ENCODE data around the gene TUB. TPM values are rescaled to one million over a fixed set of nuclear protein-coding genes. Genes with fewer than 3 reads are reported as not detected.

Gene TUB
- total RNA-seq, 2 experiments from 2014 or later, result not detected

DNA sequence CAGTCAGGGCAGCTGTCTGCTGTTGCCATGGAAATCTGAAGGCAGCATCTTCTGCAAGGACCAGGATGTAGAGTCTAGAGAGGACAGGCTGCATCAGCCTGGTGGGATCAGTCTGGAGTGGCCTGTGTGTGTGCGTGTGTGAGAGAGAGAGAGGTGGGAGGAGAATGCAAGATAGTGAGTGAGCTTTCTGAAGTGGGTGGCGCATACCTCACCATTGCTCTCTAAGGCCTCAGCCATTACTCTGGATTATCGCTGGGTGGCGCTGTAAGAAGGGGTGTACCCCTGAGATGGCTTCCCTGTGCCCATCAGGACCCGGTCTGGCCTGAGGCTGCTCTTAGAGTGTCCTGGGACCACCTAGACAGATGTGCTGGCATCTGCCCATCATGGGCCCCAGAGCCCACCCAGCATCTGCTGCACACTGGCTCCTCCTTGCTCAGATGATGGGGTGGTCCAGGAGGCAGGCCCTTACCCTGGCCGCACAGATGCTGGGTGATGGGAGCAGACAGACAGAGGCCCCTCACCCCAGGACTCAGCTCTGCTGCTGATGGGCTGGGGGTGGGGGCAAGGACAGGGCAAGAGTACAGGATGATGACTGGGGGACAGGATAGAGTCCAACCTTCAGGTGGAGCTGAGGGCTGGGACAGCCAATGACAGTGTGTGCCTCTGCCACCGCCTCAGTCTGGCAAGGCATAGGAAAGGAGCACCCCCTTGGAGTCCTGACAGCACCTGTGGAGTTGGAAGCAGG is 25.7 kb upstream of the TUB start:
- Mint-ChIP-seq H3K4me3 (no peak overlapping the region), H3K36me3 (ENCODE audit: low read depth) (no peaks in the 10 kb centered on the region), H3K27ac (peak overlapping the region; percentile 25), H3K27me3 (ENCODE audit: low read depth) (peaks cover 11% of the 10 kb centered on the region), H3K9me3 (ENCODE audit: insufficient read depth) (no peaks in the 10 kb centered on the region), H3K4me1 (ENCODE audit: low read depth) (no peaks in the 10 kb centered on the region)
- ChIA-PET POLR2A (no interaction called here), CTCF (interaction anchor here (0.6 to 0.7 kb wide), 2 partner anchors 22 to 44 kb away, joined by 3 read pairs; no protein-coding TSS in a partner anchor)
- DNase-seq, result no peak
- ATAC-seq, result no peak

DNA sequence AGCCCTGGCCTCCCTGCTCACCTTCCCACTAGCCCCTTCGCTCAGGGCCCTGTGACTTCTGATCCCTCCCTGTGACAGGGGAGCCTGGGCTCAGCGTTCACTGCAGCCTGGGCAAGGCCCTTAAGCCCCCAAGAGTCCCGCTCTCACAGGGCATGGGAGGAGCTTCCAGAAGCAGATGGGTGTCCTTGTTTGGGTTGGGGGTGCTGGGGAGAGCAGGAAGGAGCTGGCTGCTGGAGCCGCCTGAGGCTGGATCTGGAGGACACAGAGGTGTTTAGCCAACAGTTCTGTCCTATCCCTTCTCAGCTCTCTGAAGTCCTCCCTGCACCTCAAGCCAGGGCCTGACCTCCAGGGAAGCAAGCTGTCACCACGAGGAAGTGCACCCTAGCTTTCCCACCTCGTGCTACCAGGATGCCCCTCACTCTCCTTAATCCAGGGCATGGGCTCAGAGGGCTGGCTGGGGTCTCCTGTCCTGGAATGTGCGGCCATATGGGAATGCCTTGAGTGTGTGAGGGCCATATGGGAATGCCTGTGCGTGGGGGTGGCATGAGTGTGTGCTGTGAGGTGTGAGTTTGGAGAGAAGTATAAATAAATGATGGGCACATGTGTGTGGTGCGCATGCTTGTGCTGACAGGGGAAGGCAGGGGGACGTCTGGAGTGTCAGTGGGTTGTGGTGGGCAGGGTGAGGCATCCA is 25.0 kb upstream of the TUB start:
- Mint-ChIP-seq H3K4me3 (no peak overlapping the region), H3K27me3 (ENCODE audit: low read depth) (peaks cover 6% of the 10 kb centered on the region), H3K27ac (no peak overlapping the region), H3K36me3 (ENCODE audit: low read depth) (no peaks in the 10 kb centered on the region), H3K9me3 (ENCODE audit: insufficient read depth) (no peaks in the 10 kb centered on the region), H3K4me1 (ENCODE audit: low read depth) (no peaks in the 10 kb centered on the region)
- ATAC-seq (no peak), DNase-seq (no peak)
- POLR2A ChIA-PET, result no interaction called here
- CTCF ChIA-PET, result interaction anchor here (1.1 kb wide), 1 partner anchor 22 kb away, joined by 3 read pairs; no protein-coding TSS in a partner anchor

DNA sequence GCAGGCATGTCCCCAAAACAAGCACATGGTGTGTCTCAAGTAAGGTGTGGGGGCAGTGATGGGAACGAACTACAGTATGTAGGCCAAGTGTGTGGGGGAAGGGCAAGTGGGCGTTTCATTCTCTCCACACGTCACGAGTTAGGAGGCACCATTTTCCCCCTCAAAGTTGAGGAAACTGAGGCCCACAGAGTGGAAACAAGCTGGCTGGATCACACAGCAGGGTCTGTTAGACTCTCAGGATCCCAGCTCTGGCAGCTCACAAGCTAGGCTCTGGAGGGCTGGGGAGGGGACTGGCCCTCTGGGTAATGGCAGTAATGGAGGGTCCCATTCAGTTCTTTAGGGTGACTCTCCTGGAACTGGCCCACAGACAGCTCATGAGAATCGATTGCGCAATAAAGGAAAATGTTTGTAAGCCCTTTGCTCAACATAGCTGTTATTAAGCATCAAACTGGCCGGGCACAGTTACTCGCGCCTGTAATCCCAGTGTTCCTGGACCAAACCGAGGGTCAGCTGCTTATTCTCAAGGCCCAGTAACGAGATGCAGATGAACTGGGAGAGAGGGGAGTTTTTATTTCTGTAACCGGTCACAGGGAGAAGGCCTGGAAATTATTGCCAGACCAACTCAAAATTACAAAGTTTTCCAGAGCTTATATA is 24.1 kb upstream of the TUB start:
- no peaks in the 10 kb centered on the region for H3K27me3 Mint-ChIP-seq (ENCODE audit: low read depth)
- H3K9me3 Mint-ChIP-seq (ENCODE audit: insufficient read depth), result no peaks in the 10 kb centered on the region
- no peak for DNase-seq
- H3K36me3 Mint-ChIP-seq (ENCODE audit: low read depth), result no peaks in the 10 kb centered on the region
- ChIA-PET POLR2A (no interaction called here), CTCF (interaction anchor here (1.1 kb wide), 1 partner anchor 23 kb away, joined by 3 read pairs; no protein-coding TSS in a partner anchor)
- no peak overlapping the region for H3K27ac Mint-ChIP-seq
- no peaks in the 10 kb centered on the region for H3K4me1 Mint-ChIP-seq (ENCODE audit: low read depth)
- H3K4me3 Mint-ChIP-seq, result no peak overlapping the region
- ATAC-seq, result no peak

DNA sequence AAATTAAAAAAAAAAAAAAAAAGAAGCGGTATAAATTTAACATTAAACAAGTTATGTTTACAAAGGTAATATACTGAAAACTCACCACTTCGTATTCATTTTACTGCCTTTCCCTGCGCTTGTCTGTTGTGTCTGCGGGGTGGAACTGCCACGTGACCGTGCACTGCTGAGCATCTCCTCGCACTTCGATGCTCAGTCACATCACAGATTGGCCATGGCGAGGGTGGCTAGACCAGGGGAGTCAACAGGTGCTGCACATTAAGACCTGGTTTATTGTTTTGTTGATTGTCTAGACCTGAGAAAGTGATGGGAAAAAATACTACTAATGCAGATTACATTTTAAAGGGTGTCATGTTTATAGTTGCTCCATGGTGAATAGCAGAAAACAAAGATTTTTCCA is 22.8 kb upstream of the TUB start:
- Mint-ChIP-seq H3K4me3 (no peak overlapping the region), H3K27me3 (ENCODE audit: low read depth) (no peaks in the 10 kb centered on the region), H3K27ac (no peak overlapping the region), H3K4me1 (ENCODE audit: low read depth) (no peaks in the 10 kb centered on the region), H3K9me3 (ENCODE audit: insufficient read depth) (no peaks in the 10 kb centered on the region), H3K36me3 (ENCODE audit: low read depth) (no peaks in the 10 kb centered on the region)
- ChIA-PET POLR2A (no interaction called here), CTCF (interaction anchor here (1.0 kb wide), 1 partner anchor 41 kb away, joined by 4 read pairs; no protein-coding TSS in a partner anchor)
- ATAC-seq (no peak), DNase-seq (no peak)

DNA sequence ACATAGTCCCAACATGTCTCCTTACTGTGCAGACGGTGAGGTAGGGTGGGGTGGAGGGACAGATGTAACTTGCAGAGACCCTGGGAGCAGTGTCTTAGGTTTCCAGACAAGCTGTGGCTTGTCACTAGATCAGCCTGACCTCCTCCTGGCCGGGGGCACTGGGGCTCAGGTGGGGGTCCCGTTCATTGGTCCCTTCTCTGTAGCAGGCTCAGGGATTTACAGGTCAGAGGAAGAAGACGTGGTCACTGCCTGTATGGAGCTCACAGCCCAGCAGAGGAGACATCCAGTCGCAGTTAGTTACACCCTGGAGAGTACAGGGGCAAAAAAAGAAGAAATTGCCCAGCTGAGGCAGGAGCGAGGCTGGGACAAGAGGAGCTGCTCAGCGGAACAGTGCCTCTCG is 22.0 kb upstream of the TUB start:
- H3K27me3 Mint-ChIP-seq (ENCODE audit: low read depth), result no peaks in the 10 kb centered on the region
- H3K9me3 Mint-ChIP-seq (ENCODE audit: insufficient read depth), result no peaks in the 10 kb centered on the region
- no peaks in the 10 kb centered on the region for H3K4me1 Mint-ChIP-seq (ENCODE audit: low read depth)
- ChIA-PET POLR2A (no interaction called here), CTCF (interaction anchor here (1.0 kb wide), 1 partner anchor 40 kb away, joined by 4 read pairs; no protein-coding TSS in a partner anchor)
- no peak for ATAC-seq
- no peak for DNase-seq
- H3K27ac Mint-ChIP-seq, result no peak overlapping the region
- H3K4me3 Mint-ChIP-seq, result no peak overlapping the region
- H3K36me3 Mint-ChIP-seq (ENCODE audit: low read depth), result no peaks in the 10 kb centered on the region

- ChIA-PET POLR2A (no interaction called here), CTCF (interaction anchor here (0.7 kb wide), 1 partner anchor 40 kb away, joined by 3 read pairs; no protein-coding TSS in a partner anchor)
- no peak for ATAC-seq
- DNase-seq, result no peak
- Mint-ChIP-seq H3K4me1 (ENCODE audit: low read depth) (no peaks in the 10 kb centered on the region), H3K27ac (no peak overlapping the region), H3K27me3 (ENCODE audit: low read depth) (no peaks in the 10 kb centered on the region), H3K36me3 (ENCODE audit: low read depth) (no peaks in the 10 kb centered on the region), H3K9me3 (ENCODE audit: insufficient read depth) (no peaks in the 10 kb centered on the region), H3K4me3 (no peak overlapping the region)
Observed at GRCh38 chr11:8059571-8060011, 21.4 kb upstream of the TUB start.

- ATAC-seq, result no peak
- Mint-ChIP-seq H3K27ac (no peak overlapping the region), H3K4me1 (ENCODE audit: low read depth) (no peaks in the 10 kb centered on the region), H3K27me3 (ENCODE audit: low read depth) (no peaks in the 10 kb centered on the region), H3K36me3 (ENCODE audit: low read depth) (no peaks in the 10 kb centered on the region), H3K9me3 (ENCODE audit: insufficient read depth) (no peaks in the 10 kb centered on the region), H3K4me3 (no peak overlapping the region)
- POLR2A ChIA-PET, result no interaction called here
- DNase-seq, result no peak
- CTCF ChIA-PET, result interaction anchor here (0.7 kb wide), 1 partner anchor 40 kb away, joined by 3 read pairs; no protein-coding TSS in a partner anchor
Observed at GRCh38 chr11:8060146-8060719, 20.8 kb upstream of the TUB start.

DNA sequence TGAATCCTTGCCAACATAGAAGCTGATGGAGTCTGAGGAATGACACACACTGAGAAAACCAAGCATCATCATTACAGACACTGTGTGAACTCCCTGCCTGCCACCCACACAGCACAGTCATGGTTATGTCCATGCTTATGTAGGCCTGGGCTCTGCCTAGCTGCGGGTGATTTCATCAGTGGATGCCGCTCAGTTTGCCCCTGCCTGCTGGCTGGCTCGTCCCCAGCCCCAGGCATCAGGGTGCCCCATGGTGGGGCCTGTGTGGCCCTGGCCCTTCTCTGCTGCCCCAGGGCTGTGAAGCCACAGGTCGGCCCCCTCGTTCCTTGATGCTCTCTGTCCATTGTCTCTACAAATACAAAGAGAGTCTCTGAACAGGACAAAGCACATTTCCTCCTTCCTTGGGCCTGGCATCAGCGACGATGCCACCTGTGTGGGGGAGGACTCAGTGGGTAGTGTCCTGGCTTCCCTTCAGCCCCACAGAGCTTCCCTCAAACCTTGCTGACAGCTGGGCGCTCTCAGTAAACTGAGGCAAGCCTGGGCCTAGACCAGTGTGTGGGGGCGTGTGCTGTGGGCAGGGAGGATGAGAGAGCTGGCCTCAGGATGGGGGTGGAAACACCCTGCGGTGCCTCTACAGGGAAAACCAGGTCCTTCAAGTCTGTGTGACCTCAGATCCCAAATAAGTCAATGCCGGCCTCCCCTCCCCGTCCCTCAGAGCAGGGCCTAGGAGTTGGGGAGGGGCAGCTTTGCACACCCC is 20.0 kb upstream of the TUB start:
- POLR2A ChIA-PET, result no interaction called here
- Mint-ChIP-seq H3K36me3 (ENCODE audit: low read depth) (no peaks in the 10 kb centered on the region), H3K9me3 (ENCODE audit: insufficient read depth) (no peaks in the 10 kb centered on the region), H3K4me3 (no peak overlapping the region), H3K27ac (no peak overlapping the region), H3K27me3 (ENCODE audit: low read depth) (no peaks in the 10 kb centered on the region), H3K4me1 (ENCODE audit: low read depth) (no peaks in the 10 kb centered on the region)
- DNase-seq (no peak), ATAC-seq (no peak)
- CTCF ChIA-PET, result no interaction called here

DNA sequence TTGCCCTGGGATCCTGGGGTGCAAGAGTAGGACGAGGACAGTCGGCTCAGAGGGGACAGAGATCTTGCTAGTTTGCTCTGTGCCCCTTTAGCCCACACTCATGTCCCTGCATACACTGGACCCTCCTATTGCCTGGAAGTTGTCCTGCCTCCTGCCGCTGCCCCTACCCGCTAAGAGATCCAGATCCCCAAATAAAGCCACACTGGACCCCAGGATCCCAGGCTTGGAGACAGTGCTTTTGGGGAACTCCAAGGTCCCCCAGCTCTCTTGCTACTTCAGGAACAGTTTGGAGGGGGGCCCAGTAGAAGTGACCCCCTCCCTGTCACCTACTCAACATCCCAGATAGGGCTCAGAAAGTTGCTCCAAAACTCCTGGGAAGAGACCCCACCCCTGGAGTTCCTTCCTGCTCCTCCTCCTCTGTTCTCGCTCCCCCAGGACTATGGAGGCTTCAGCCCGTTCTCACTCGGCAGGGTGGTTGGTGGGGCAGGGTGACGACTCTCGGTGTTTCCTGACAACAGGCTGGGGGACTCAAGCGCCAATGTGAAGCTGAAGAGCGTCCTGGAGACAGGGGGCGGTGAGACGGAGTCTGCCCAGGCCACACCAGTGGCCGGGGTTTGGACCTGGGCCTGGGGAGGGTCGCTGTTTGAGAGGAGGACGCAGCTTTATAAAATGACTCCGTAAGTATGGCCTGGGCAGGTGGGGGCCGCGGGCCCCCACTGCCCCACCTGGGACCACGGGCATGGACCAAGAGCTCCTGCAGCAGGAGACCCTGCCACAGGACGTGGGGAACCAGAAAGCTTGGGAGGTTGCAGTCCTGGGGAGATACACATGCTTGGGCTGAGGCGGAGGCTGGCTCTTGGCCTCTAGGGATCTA is 19.2 kb upstream of the TUB start:
- no peak for DNase-seq
- no peaks in the 10 kb centered on the region for H3K36me3 Mint-ChIP-seq (ENCODE audit: low read depth)
- H3K27ac Mint-ChIP-seq, result no peak overlapping the region
- no peaks in the 10 kb centered on the region for H3K4me1 Mint-ChIP-seq (ENCODE audit: low read depth)
- no peak overlapping the region for H3K4me3 Mint-ChIP-seq
- H3K9me3 Mint-ChIP-seq (ENCODE audit: insufficient read depth), result no peaks in the 10 kb centered on the region
- no peak for ATAC-seq
- ChIA-PET CTCF (no interaction called here), POLR2A (interaction anchor here (0.5 kb wide), 1 partner anchor 55 kb away, joined by 3 read pairs; no protein-coding TSS in a partner anchor)
- H3K27me3 Mint-ChIP-seq (ENCODE audit: low read depth), result no peaks in the 10 kb centered on the region

DNA sequence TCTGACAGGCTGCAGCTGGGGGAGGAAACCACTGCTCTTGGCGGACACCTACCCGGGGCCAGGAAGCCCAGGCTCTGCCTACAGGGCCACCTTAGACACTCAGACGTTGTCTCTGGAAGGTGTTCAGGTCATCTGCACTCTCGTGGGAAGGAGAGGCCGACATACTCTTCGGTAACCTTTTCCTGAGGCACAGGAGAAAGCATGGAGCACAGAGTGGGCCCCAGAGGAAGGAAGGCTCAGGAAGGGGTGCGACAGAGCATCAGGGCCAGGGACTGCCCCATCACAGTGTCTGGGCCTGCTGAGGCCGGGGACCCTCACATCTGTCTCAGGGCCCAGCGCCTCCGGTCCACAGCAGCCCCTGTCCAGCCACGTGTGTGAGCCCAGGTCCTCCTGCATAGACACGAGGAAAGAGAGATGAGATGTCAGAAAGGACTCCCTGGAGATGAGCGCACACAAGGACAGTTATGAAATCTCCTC is 18.2 kb upstream of the TUB start:
- ChIA-PET CTCF (no interaction called here), POLR2A (no interaction called here)
- ATAC-seq, result no peak
- Mint-ChIP-seq H3K9me3 (ENCODE audit: insufficient read depth) (no peaks in the 10 kb centered on the region), H3K4me3 (no peak overlapping the region), H3K4me1 (ENCODE audit: low read depth) (no peaks in the 10 kb centered on the region), H3K27me3 (ENCODE audit: low read depth) (no peaks in the 10 kb centered on the region), H3K36me3 (ENCODE audit: low read depth) (no peaks in the 10 kb centered on the region), H3K27ac (no peak overlapping the region)
- no peak for DNase-seq
